GM11168 (cell line): ENCODE data around the gene APRT.

ENCODE experiments used
- in situ Hi-C: fragments of 300-500 bp; cut with MboI; formaldehyde crosslinking; loops from one replicate; pipeline ENCODE4 v1.12.0; 2022; ENCODE audit warnings: low sequenced_read_pairs; ENCODE audit not compliant: unreplicated experiment

APRT gene

DNA sequence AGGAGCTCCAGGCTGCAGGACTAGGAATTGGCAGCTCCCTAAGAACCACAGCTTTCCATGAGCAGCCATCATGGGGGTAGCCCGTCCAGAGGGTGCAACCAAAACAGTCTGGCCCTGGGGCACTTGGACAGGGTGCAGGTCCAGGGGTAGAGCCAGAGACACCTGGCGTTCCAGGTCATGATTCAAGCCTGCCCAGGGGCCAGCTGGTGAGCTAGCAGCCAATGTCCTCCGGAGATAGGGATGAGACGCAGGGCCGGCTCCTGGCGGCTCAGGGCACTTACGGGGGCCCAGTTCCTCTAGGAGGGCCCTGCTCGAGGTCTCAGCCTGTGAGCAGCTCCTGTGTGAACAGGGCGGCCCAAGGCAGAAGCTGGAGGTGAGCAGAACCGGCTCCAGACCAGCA, 48.8 kb downstream of the APRT start:
- in situ Hi-C loops = no loop called here

DNA sequence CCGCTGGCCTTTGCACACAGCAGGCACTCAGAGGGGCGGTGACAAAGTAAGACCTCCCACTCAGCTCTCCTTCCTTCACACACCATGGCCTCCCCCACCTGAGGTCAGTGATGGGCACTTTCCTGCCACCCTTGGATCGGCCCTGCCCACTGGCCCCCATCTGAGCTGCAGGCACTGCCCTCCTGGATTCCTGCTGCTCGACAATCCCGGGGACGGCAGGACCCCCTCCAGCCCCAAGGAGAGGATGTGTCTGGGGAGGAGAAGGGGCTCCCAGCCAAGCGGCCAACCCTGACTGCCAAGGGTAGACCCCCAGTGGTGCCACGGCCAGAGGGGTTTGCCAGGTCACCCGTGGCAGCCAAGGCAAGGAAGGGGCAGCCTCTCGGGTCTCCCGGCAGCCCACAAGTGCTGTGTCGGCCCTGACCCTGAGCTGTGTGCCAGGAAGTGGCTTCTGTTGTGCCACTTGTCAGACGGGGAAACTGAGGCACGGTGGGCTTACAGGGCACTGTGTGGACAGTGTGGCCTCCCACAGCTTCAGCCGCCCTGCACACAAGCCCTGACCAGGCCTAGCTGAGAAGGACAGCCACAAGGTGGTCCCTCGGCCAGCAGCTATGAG, 49.4 kb downstream of the APRT start:
- in situ Hi-C loops = no loop called here

DNA sequence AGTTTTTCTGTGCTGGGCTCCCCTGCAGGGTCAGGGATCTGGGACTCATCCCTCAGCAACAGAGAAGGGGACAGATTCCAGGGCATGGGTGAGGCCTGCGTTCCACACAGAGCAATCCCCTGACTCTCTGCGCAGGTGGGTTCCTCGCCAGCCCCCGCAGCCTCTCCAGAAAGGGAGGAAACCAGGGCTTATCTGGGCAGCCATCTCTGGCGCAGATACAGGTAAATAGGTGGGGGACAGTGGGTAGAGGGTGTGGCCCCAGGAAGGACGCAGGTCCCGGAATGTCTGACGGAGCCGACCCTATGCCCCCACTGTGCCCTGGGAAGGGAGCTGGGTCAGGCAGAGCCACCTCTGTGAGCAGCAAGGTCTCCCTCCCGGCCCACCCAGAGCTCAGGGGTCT, 49.9 kb downstream of the APRT start:
- in situ Hi-C loops = no loop called here

DNA sequence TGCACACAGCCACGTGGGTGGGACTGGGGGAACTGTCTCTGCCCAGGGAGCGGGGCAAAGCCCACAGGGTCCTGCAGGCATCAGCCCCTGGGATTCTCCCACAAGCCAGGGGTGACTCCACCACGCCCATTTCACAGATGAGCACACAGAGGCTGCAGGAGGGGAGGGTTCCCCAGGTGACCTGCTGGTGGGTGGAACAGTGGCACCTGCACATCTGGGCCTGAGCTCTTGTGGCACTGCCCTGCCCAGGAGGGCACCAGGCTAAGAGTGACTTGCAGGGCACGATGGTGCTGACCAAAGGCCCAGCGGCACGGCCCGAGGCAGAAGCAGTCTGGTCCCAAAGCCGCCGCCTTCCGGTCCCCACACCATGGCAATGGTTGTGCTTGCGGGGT, 50.6 kb downstream of the APRT start:
- in situ Hi-C loops = no loop called here

DNA sequence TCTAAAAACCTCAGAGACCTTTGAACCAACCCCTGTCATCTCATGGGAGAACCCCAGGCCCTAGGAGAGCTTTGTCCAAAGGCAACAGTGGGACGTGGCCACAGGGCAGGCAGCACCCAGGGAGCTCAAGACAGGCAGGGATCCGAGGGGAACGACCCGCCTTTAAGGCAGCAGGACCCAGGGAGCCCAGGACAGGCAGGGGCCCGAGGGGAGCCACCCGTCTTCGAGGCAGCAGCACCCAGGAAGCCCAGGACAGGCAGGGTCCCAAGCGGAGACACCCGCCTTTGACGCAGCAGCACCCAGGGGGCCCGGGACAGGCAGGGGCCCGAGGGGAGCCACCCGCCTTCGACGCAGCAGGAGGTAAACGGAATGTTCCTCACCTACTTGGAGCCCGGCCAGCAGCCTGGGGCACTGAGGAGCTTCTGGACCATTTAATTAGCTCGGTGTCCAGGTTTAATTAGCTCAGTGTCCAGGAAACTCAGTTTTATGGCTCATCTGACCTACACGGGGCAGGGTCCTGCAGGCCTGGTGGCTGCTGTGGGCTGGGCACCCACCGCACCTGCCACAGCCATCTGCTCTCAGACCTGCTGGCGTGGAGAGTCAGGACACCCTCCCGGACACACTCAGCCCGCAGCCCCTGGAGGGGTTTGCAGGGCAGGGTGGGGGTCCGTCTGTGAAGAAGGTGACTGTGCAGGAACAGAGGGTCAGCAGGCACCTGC, 51.1 kb downstream of the APRT start:
- in situ Hi-C loops = no loop called here

DNA sequence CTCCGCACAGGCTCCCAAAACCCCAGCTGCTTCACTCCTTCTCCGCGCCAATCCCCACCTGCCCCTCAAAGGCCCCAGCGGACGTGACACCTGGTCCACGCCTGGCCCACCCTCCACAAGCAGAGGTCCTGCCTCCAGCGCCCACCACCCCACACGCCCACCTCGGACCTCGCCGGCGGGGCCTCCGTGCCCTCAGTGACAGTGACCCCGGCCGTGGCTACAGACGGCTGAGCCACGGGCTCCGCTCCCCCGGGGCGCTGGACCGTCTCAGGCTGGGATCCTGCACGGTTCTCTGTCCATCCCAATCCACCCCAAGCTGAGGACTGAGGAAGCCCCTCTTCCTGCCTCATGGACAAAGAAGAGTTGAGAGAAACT, 51.8 kb downstream of the APRT start:
- in situ Hi-C loops = no loop called here
